Measurements from ENCODE around the gene SIPA1L2.

SIPA1L2 gene

GRCh38 chr1:232594768-232595698 lies 34.9 kb downstream of the SIPA1L2 start:
- Mint-ChIP-seq H3K9me3 (ENCODE audit: low read depth) (no peaks in the 10 kb centered on the region), H3K27ac (no peak overlapping the region), H3K4me3 (no peak overlapping the region), H3K36me3 (no peaks in the 10 kb centered on the region), H3K27me3 (no peaks in the 10 kb centered on the region), H3K4me1 (ENCODE audit: low read depth) (no peaks in the 10 kb centered on the region)

DNA sequence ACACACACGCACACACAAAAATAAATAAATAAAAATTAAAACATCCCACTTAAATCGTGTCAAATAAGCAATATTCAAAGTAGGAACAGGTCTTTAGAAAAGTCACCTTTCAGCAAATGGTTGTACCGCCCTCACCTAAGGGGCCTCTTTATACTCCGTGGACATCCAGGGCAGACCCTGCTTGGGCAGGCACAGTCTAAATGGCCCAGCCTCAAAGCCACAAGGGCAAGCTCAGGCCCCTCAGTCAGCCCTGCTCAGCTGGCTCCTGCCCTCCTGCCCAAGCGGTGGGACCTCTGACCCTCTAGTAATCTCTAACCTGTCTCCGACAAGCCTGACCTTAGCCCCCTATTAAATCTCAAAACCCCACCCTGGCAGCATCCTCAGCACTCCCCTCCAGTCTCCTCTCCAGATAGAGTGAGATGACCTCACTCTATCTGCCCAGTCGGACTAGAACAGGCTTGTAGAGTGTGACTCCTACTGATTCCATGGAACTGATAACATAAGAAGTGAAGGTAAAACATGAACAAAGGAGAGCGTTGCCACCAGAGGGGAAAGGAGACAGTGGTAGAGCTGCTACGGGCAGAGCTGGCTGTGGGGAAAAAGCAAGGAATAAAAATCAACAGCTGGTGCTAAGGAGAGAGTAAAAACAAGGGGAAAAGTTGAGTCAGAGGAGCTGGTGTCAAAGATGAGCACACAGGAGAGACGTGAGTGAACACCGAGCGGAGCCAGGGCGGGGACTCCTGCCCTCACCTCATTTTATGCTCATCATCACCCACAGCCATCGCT lies 36.0 kb downstream of the SIPA1L2 start:
- no peak overlapping the region for H3K27ac Mint-ChIP-seq
- H3K9me3 Mint-ChIP-seq (ENCODE audit: low read depth), result no peaks in the 10 kb centered on the region
- no peaks in the 10 kb centered on the region for H3K27me3 Mint-ChIP-seq
- H3K4me1 Mint-ChIP-seq (ENCODE audit: low read depth), result no peaks in the 10 kb centered on the region
- no peaks in the 10 kb centered on the region for H3K36me3 Mint-ChIP-seq
- H3K4me3 Mint-ChIP-seq, result no peak overlapping the region

DNA sequence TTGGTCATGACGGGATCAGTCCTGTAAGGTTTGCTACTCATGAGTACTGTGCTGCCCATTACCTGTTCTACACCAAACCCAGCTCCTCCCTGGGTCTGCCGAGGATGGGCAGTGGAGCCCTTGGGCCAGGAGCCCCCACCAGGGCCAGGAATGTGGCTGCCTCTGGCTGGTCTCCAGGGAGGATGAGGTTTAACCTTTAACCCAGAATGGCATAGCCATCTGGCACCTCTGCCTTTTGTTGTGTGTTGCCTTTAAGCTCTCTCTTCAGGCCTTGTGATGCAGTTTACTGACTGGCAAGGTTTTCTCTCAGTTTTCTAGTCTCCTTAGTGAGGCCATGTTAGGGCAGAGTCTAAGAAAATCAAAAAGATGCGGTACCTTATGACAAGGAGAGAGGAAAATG lies 38.6 kb downstream of the SIPA1L2 start:
- Mint-ChIP-seq H3K4me1 (ENCODE audit: low read depth) (no peaks in the 10 kb centered on the region), H3K36me3 (no peaks in the 10 kb centered on the region), H3K4me3 (no peak overlapping the region)

GRCh38 chr1:232590744-232591082 lies 39.2 kb downstream of the SIPA1L2 start:
- no peaks in the 10 kb centered on the region for H3K9me3 Mint-ChIP-seq (ENCODE audit: low read depth)
- no peaks in the 10 kb centered on the region for H3K27me3 Mint-ChIP-seq
- H3K27ac Mint-ChIP-seq, result no peak overlapping the region
- no peaks in the 10 kb centered on the region for H3K4me1 Mint-ChIP-seq (ENCODE audit: low read depth)
- H3K4me3 Mint-ChIP-seq, result no peak overlapping the region
- no peaks in the 10 kb centered on the region for H3K36me3 Mint-ChIP-seq

More for the DNA sequence above, 38.6 kb downstream of the SIPA1L2 start:
- H3K27me3 Mint-ChIP-seq, result no peaks in the 10 kb centered on the region
- H3K27ac Mint-ChIP-seq, result no peak overlapping the region
- no peaks in the 10 kb centered on the region for H3K9me3 Mint-ChIP-seq (ENCODE audit: low read depth)

- Mint-ChIP-seq H3K36me3 (no peaks in the 10 kb centered on the region), H3K4me1 (ENCODE audit: low read depth) (no peaks in the 10 kb centered on the region), H3K9me3 (ENCODE audit: low read depth) (no peaks in the 10 kb centered on the region), H3K4me3 (no peak overlapping the region), H3K27me3 (no peaks in the 10 kb centered on the region), H3K27ac (no peak overlapping the region)
Measured at GRCh38 chr1:232589812-232590743, 39.9 kb downstream of the SIPA1L2 start.

GRCh38 chr1:232589111-232589811 lies 40.7 kb downstream of the SIPA1L2 start:
- no peak overlapping the region for H3K27ac Mint-ChIP-seq

GRCh38 chr1:232587141-232588008 lies 42.6 kb downstream of the SIPA1L2 start:
- Mint-ChIP-seq H3K4me3 (no peak overlapping the region), H3K36me3 (no peaks in the 10 kb centered on the region), H3K27me3 (no peaks in the 10 kb centered on the region), H3K4me1 (ENCODE audit: low read depth) (no peaks in the 10 kb centered on the region), H3K9me3 (ENCODE audit: low read depth) (no peaks in the 10 kb centered on the region), H3K27ac (no peak overlapping the region)

More at GRCh38 chr1:232589111-232589811, 40.7 kb downstream of the SIPA1L2 start:
- Mint-ChIP-seq H3K9me3 (ENCODE audit: low read depth) (no peaks in the 10 kb centered on the region), H3K4me3 (no peak overlapping the region), H3K4me1 (ENCODE audit: low read depth) (no peaks in the 10 kb centered on the region), H3K27me3 (no peaks in the 10 kb centered on the region), H3K36me3 (no peaks in the 10 kb centered on the region)

DNA sequence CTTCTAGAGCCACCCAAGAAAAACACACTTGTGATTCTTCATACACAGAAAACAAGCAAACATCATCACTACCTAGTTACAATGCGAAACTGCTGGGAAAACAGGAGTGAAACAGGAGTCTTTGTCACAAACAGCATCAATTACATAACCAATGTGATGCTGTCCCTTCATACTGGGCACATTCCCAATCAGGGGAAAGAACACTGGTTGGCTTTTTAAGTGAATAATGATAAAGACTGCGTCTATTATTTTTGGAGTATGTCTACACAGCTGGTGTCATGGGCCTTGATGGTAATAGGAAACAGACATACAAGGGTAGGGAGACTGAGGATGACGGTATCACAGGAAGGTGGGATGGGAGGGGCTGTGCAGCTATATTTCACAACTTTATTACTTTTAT lies 43.3 kb downstream of the SIPA1L2 start:
- H3K4me3 Mint-ChIP-seq, result no peak overlapping the region
- H3K9me3 Mint-ChIP-seq (ENCODE audit: low read depth), result no peaks in the 10 kb centered on the region
- H3K36me3 Mint-ChIP-seq, result no peaks in the 10 kb centered on the region
- H3K27me3 Mint-ChIP-seq, result no peaks in the 10 kb centered on the region
- H3K4me1 Mint-ChIP-seq (ENCODE audit: low read depth), result no peaks in the 10 kb centered on the region
- no peak overlapping the region for H3K27ac Mint-ChIP-seq

DNA sequence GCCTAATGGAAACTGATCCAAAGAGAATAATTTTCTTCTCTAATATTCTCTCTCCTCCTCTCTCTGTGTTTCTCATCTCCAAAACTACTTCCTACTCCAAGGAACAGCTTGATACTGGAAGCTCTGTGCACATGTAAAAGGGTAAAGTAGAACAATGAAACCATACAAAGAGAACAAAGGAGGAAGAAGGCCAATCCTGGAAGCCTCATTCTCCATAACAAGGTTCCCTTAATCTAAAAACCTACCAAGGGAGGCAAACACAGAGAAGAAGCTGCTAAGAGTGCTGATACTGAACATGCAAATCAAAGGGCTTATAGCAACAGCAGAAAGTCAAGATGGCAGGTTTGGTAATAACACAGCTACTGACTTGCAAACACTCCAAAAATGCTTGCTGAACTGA lies 44.4 kb downstream of the SIPA1L2 start:
- no peaks in the 10 kb centered on the region for H3K36me3 Mint-ChIP-seq
- no peaks in the 10 kb centered on the region for H3K27me3 Mint-ChIP-seq
- H3K4me3 Mint-ChIP-seq, result no peak overlapping the region
- H3K4me1 Mint-ChIP-seq (ENCODE audit: low read depth), result no peaks in the 10 kb centered on the region
- H3K27ac Mint-ChIP-seq, result no peak overlapping the region
- H3K9me3 Mint-ChIP-seq (ENCODE audit: low read depth), result no peaks in the 10 kb centered on the region

DNA sequence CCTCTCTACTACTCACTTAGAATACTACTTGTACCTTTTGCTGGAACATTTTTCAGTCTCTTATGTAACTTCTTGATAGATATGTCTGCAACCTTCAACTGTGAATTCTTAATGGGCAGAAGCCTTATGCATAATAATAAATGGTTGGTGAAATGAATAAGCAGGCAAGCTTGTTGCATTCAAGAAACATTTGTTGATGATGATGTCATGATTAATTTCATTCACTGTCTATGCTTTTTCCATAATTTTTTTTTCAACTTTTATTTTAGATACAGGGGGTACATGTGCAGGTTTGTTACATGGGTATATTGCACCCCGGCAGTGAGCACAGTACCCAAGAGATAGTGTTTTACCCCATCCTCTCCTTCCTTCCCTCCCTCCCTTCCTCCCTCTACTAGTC lies 48.0 kb downstream of the SIPA1L2 start:
- Mint-ChIP-seq H3K9me3 (ENCODE audit: low read depth) (no peaks in the 10 kb centered on the region), H3K4me3 (no peak overlapping the region), H3K36me3 (peaks cover 2% of the 10 kb centered on the region), H3K4me1 (ENCODE audit: low read depth) (peaks cover 24% of the 10 kb centered on the region), H3K27ac (no peak overlapping the region), H3K27me3 (no peaks in the 10 kb centered on the region)
